NCI-H510A (cell line): Measurements from ENCODE around the gene ELMO1.

Source experiments
- DNase-seq: peaks from one replicate; lab custom pipeline; 2025; lab: John Stamatoyannopoulos, UW

ELMO1 gene

DNA sequence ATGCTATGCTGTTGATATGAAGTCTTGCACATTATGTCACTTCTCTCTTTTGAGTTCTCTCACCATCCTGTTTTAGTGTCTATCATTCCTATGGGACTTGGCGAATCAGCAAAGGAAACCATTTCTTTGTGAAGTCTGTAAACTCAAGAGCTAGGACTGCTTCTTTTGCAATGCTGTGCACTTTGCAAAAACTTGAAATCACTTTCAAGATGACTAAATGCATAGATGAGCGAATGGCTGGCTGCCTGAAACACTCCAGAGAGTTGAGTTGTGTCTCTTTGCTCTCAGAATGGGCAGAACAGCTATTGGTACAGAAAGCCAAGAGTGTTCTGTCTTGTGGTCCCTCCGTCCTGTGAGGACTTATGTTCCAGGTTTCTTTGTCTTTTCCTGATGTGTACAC is 18.3 kb upstream of the ELMO1 start:
- DNase-seq, result no peak

- no peak for DNase-seq
These were observed 13.5 kb upstream of the ELMO1 start for GRCh38 chr7:37462138-37462537.

GRCh38 chr7:37455081-37455480 is 6.4 kb upstream of the ELMO1 start:
- DNase-seq, result no peak

GRCh38 chr7:37452346-37452745 is 3.7 kb upstream of the ELMO1 start:
- no peak for DNase-seq

DNA sequence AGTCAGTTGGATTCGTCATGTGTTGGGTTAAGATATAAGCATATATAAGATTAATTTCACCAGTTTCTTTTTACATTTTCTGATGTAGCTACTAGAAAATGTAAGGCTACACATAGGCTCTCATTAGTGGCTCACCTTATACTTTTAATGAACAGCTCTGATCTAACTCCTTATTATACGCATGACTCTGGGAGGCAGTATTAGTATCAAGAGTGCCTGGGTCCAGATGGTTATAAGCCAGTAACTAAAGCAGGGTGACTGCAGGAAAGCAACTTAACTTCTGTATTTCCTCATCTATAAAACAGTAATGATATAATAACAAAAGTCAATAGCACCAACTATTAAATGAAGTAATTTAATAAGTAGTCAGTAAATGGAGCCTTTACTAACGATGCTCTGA is 1.4 kb upstream of the ELMO1 start:
- DNase-seq, result no peak

- DNase-seq, result no peak
These were observed 957 bp upstream of the ELMO1 start for GRCh38 chr7:37449621-37450020.

- no peak for DNase-seq
These were observed 541 bp downstream of the ELMO1 start for GRCh38 chr7:37448011-37448635.

DNA sequence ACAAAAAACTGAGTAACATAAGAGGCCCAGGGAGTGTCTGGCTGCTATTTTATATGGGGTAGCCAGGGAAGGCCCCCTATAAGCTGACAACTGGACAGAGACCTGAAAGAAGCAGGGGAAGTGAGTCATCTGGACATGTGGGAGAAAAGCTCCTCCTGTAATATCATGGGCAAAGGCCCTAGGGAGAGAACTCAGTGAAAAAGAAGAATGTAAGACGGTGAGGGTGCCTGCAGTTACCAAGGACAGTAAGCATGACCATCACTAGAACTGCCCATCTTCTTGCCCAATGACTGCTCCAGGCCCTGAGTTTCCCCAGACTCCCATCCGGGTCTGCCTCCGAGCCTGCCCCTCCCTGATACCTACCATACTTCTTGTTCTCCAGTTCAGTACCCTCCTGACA is 2.3 kb downstream of the ELMO1 start:
- no peak for DNase-seq

GRCh38 chr7:37445790-37446189 is 2.9 kb downstream of the ELMO1 start:
- no peak for DNase-seq

- no peak for DNase-seq
These were observed 3.5 kb downstream of the ELMO1 start for GRCh38 chr7:37445064-37445723.

DNA sequence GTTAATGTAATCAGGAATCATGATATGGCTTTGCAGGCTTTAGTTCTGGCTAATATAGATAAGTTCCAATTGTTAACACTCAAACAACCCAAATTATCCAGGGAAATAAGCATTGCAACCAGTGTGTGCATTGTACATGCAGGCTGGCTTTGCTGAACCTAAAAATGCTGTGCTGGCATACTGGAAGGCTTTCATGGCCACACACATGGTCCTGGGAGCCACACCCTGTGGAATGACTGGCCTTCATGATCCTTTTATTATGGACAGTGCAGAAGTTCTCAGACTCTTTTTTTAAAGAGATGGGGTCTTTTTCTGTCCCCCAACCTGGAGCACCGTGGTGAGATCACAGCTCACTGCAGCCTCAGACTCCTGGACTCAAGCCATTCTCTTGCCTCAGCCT is 5.0 kb downstream of the ELMO1 start:
- no peak for DNase-seq

DNA sequence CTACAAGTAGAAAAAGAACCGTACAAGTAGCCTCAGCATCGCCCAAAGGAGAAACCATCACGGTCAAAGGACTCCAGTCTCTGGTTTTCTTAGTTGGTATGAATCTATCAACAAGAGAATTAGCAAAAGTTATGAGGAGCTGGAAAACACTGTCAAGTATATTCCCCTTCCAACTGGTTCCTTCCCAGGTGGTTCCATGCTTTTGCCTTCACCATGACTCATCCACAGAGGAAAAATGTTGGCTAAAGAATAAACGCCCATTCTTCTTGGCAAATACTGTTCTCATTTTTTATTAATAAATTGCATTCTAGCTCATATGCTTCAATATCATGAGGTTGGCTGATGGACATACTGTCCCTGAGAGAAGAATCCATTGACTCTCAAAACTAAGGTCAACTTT is 6.4 kb downstream of the ELMO1 start:
- no peak for DNase-seq

GRCh38 chr7:37441816-37442215 is 6.8 kb downstream of the ELMO1 start:
- no peak for DNase-seq

DNA sequence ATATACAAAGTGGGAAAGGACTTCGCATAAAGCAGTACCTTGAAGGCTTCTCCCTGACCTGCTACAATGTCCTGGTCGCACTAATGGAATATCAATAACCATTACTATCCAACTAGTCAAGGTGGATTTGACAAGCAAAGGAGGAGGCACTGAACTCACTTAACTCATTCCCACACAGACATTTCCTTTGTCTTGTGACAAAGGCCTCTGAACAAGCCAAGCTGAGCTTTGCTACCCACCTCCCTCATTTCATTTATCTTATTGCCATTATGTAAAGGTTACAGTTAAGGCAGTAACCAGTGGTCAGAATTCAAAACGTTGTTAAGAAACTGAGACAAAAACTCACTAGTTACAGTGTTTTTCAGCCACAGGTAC is 7.3 kb downstream of the ELMO1 start:
- no peak for DNase-seq

DNA sequence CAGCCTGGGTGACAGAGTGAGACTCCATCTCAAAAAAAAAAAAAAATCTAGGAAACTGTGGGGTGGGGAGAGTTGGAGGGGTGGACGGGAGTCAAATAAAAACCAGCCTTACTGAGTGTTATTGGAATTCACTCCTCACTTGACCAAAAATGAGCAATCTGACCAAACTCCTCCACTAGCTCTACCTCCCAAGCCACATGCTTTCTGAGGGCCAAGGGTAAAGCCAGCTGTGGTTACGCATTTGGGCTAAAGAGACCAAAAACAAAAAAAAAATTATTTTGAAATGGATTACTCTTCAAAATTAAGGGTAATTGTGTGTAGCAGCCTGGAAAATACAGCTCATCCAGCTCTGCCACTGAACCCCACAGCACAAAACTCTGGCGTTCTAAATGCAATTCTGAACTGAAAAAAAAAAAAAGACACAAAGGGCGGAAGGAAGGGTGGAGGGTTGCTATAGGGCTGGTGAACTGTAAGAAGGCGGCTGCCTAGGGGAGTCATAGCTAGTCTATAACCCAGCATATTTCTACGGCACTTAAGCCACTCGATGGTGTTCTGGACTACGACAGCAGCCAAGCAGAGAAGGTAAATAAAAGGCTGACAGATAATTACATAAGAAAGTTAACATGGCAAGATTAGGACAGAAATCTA is 7.8 kb downstream of the ELMO1 start:
- no peak for DNase-seq

GRCh38 chr7:37439653-37440026 is 9.0 kb downstream of the ELMO1 start:
- DNase-seq, result no peak

DNA sequence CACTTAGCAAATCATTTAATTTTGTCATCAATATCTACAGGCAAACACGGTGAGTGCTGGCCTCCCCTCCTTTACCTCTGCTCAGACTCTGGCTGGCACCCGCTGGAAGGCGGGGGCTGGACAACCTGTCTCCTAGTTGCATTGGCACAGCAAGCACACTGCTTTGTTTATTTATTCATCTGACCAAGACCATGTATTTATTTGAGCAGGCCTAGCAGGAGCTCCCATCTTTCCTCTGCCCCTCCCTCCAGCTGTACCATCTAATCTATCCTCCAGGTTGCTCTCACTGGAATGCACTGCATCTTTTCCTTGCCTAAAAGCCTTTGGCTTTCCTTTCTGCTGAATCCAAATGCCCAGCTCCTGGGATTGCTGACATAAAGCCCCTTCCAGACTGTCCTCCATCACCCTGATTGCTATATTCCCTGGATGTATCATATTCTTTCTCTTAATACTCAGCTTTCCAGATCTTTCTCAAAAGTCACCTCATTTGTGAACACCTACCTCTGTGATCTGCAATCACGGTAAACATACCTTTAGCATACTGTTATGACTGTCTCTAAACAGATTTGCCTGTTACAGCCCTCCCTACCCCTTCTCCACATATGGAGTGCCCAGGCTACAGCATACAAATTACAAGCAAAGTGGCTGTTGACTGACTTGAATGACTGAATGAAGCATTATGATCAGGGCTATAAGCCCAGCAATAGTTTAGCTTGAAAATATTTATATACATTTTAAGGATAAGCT is 9.6 kb downstream of the ELMO1 start:
- no peak for DNase-seq

GRCh38 chr7:37435156-37435855 is 13.4 kb downstream of the ELMO1 start:
- no peak for DNase-seq

GRCh38 chr7:37434529-37434928 is 14.1 kb downstream of the ELMO1 start:
- no peak for DNase-seq

GRCh38 chr7:37433166-37433565 is 15.5 kb downstream of the ELMO1 start:
- no peak for DNase-seq

- no peak for DNase-seq
These were observed 16.3 kb downstream of the ELMO1 start for GRCh38 chr7:37432281-37432920.

DNA sequence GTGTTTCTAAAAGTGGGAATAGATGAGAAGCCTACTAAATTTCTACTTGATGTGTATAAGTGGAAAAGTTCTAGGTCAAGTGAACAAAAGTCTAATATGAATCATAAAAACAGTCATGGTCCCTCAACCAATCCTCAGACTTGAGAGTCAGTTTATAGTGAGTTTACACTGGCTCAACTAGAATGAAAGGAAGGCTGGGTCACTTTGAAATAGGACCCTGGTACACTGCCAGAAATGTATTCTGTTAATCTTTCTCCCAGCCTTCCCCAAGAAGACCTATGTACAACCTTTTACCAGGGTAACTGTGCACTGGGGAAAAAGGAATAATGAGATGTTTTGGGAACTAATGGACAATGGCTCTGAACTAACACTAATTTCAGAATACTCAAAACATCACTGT is 17.3 kb downstream of the ELMO1 start:
- no peak for DNase-seq
